IPS-15b (cell line): ENCODE results near the gene ZFP3.
"Not testable (repeated sequence)": the region's sequence is repeated elsewhere in the genome, so short reads cannot be mapped to it uniquely, and the experiment has no call there.

Experiments
- H3K27me3 ChIP-seq: one replicate; pipeline ENCODE4 v1.6.1; 2013; ENCODE audit warnings: low read length; ENCODE audit not compliant: control insufficient read depth, insufficient read depth
- H3K36me3 ChIP-seq: one replicate; pipeline ENCODE4 v1.6.1; 2013; ENCODE audit warnings: low read length; ENCODE audit not compliant: control insufficient read depth, insufficient read depth
- H3K4me1 ChIP-seq: one replicate; pipeline ENCODE4 v1.6.1; 2013; ENCODE audit warnings: mild to moderate bottlenecking, low read length; ENCODE audit not compliant: control insufficient read depth, insufficient read depth
- H3K4me3 ChIP-seq: one replicate; pipeline ENCODE4 v1.5.1; 2013; ENCODE audit warnings: low read depth, low read length
- H3K9ac ChIP-seq: one replicate; pipeline ENCODE4 v1.6.1; 2013; ENCODE audit warnings: low read depth, mild to moderate bottlenecking, low read length
- H3K9me3 ChIP-seq: one replicate; pipeline ENCODE4 v1.6.1; 2013; ENCODE audit warnings: mild to moderate bottlenecking, low read length; ENCODE audit not compliant: control insufficient read depth, insufficient read depth

ZFP3 gene

GRCh38 chr17:5078106-5079028 is at the start of gene ZFP3:
ZFP3 (plus strand) TSS chr17:5078467; CDS start chr17:5091505, 13,038 bp downstream.
- Histone ChIP-seq H3K4me3 (peak within 1 kb of the TSS; percentile 65), H3K36me3 (no peaks in the 10 kb centered on the region), H3K27me3 (peaks cover 8% of the 10 kb centered on the region), H3K9ac (peak within 1 kb of the TSS; percentile 61), H3K4me1 (peaks cover 12% of the 10 kb centered on the region), H3K9me3 (no peaks in the 10 kb centered on the region)

GRCh38 chr17:5030168-5030567 is 48.1 kb upstream of the ZFP3 start:
- not testable (repeated sequence) for H3K4me1 ChIP-seq, H3K4me3 ChIP-seq, H3K9me3 ChIP-seq, H3K27me3 ChIP-seq, H3K9ac ChIP-seq, H3K36me3 ChIP-seq

- no peaks in the 10 kb centered on the region for H3K36me3 ChIP-seq
- peak overlapping the region; percentile 47 for H3K4me3 ChIP-seq
- no peak overlapping the region for H3K9ac ChIP-seq
- no peaks in the 10 kb centered on the region for H3K27me3 ChIP-seq
- no peaks in the 10 kb centered on the region for H3K9me3 ChIP-seq
- no peaks in the 10 kb centered on the region for H3K4me1 ChIP-seq
Measured at GRCh38 chr17:5031365-5032082, 46.7 kb upstream of the ZFP3 start.

GRCh38 chr17:5032865-5033264 is 45.4 kb upstream of the ZFP3 start:
- H3K27me3 ChIP-seq, result no peaks in the 10 kb centered on the region
- H3K36me3 ChIP-seq, result no peaks in the 10 kb centered on the region
- no peaks in the 10 kb centered on the region for H3K4me1 ChIP-seq
- H3K9ac ChIP-seq, result no peak overlapping the region
- H3K9me3 ChIP-seq, result no peaks in the 10 kb centered on the region
- H3K4me3 ChIP-seq, result no peak overlapping the region

- Histone ChIP-seq H3K4me1 (no peaks in the 10 kb centered on the region), H3K27me3 (no peaks in the 10 kb centered on the region), H3K4me3 (no peak overlapping the region), H3K36me3 (no peaks in the 10 kb centered on the region), H3K9me3 (no peaks in the 10 kb centered on the region), H3K9ac (no peak overlapping the region)
Measured at GRCh38 chr17:5033352-5034015, 44.8 kb upstream of the ZFP3 start.

- no peaks in the 10 kb centered on the region for H3K4me1 ChIP-seq
- no peaks in the 10 kb centered on the region for H3K27me3 ChIP-seq
- no peaks in the 10 kb centered on the region for H3K36me3 ChIP-seq
- H3K9ac ChIP-seq, result no peak overlapping the region
- H3K9me3 ChIP-seq, result no peaks in the 10 kb centered on the region
- no peak overlapping the region for H3K4me3 ChIP-seq
Measured at GRCh38 chr17:5034063-5034462, 44.2 kb upstream of the ZFP3 start.

GRCh38 chr17:5034651-5035050 is 43.6 kb upstream of the ZFP3 start:
- H3K4me1 ChIP-seq, result no peaks in the 10 kb centered on the region

GRCh38 chr17:5035315-5035714 is 43.0 kb upstream of the ZFP3 start, which contains the start of gene SLC52A1:
SLC52A1 (minus strand) TSS chr17:5035426; CDS start chr17:5034606, 820 bp downstream.
- Histone ChIP-seq H3K9ac (no peak within 1 kb of the TSS), H3K27me3 (no peaks in the 10 kb centered on the region), H3K4me1 (no peaks in the 10 kb centered on the region), H3K4me3 (peak within 1 kb of the TSS; percentile 39), H3K36me3 (no peaks in the 10 kb centered on the region), H3K9me3 (no peaks in the 10 kb centered on the region)

More at GRCh38 chr17:5034651-5035050, 43.6 kb upstream of the ZFP3 start:
- no peaks in the 10 kb centered on the region for H3K27me3 ChIP-seq
- no peak overlapping the region for H3K9ac ChIP-seq
- H3K9me3 ChIP-seq, result no peaks in the 10 kb centered on the region
- peak overlapping the region; percentile 39 for H3K4me3 ChIP-seq
- H3K36me3 ChIP-seq, result no peaks in the 10 kb centered on the region

- H3K9ac ChIP-seq, result no peak overlapping the region
- H3K27me3 ChIP-seq, result no peaks in the 10 kb centered on the region
- no peaks in the 10 kb centered on the region for H3K36me3 ChIP-seq
- H3K9me3 ChIP-seq, result no peaks in the 10 kb centered on the region
- no peak overlapping the region for H3K4me3 ChIP-seq
- no peaks in the 10 kb centered on the region for H3K4me1 ChIP-seq
Measured at GRCh38 chr17:5042157-5043022, 35.9 kb upstream of the ZFP3 start.

GRCh38 chr17:5043524-5043923 is 34.7 kb upstream of the ZFP3 start:
- Histone ChIP-seq H3K4me3 (no peak overlapping the region), H3K27me3 (no peaks in the 10 kb centered on the region), H3K36me3 (no peaks in the 10 kb centered on the region), H3K9ac (no peak overlapping the region), H3K9me3 (no peaks in the 10 kb centered on the region), H3K4me1 (no peaks in the 10 kb centered on the region)

GRCh38 chr17:5044630-5045029 is 33.6 kb upstream of the ZFP3 start:
- Histone ChIP-seq H3K27me3 (no peaks in the 10 kb centered on the region), H3K4me1 (no peaks in the 10 kb centered on the region), H3K36me3 (no peaks in the 10 kb centered on the region), H3K9ac (no peak overlapping the region), H3K4me3 (no peak overlapping the region), H3K9me3 (no peaks in the 10 kb centered on the region)
